Measurements from ENCODE around the gene GPRIN1.
"Not testable (repeated sequence)": the region's sequence is repeated elsewhere in the genome, so short reads cannot be mapped to it uniquely, and the experiment has no call there.

The GPRIN1 gene

DNA sequence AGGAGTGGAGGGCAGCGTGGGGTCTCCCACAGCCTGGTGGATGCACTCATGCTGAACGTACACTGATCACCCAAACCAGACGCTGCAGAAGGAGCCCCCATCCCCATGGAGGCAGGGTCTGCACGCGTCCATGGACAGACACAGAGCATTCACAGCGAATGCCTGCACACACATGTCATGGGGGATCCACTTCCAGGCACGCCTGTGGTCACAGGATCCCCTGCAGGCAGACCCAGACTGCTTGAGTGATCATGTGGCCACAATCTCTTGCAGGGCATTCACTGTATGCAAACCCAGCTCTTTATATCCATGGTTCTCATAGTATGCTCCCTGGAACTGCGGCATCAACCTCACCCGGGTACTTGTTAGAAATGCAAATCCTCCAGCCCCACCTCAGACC lies 15.0 kb upstream of the GPRIN1 start:
- DNase-seq (ENCODE audit: low read depth, low spot score), result no peak

DNA sequence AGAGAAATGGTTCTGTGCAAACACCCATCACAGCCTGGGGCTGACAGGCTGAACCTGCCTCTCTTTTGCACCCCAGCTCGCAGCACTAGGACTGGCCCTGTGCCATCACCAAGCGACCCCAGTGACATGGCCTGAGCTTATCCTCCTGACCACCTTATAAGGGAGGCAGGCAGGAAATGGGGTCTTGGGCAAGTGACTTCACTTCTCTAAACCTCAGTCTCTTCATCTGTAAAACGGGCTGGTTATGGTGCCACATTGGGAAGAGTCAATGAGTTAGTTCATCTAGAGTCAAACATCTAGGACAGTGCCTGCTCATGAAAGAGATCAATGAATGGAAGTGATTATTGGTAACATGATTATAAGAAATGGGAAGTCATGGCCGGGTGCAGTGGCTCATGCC lies 14.2 kb upstream of the GPRIN1 start:
- no peak for DNase-seq (ENCODE audit: low read depth, low spot score)

DNA sequence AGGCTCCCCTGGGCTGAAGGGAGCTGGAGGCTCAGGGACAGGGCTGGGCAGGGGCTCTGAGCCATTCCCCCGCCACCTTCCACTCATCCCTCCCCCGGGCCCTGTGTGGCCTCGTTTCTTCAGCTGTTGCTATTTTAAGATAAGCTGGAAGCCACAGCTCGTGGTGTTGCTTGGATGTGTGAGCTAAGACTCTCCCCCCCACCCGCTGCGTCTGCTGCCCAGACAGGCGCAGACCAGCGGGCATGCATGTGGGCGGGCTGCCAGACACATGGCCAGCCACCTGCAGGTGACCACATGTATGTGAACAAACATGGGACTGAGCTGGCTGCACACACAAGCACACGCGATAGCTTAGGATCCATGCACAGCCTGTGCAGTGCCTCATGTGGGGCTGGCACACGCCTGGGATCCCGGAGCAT lies 11.7 kb upstream of the GPRIN1 start:
- no peak for DNase-seq (ENCODE audit: low read depth, low spot score)

DNA sequence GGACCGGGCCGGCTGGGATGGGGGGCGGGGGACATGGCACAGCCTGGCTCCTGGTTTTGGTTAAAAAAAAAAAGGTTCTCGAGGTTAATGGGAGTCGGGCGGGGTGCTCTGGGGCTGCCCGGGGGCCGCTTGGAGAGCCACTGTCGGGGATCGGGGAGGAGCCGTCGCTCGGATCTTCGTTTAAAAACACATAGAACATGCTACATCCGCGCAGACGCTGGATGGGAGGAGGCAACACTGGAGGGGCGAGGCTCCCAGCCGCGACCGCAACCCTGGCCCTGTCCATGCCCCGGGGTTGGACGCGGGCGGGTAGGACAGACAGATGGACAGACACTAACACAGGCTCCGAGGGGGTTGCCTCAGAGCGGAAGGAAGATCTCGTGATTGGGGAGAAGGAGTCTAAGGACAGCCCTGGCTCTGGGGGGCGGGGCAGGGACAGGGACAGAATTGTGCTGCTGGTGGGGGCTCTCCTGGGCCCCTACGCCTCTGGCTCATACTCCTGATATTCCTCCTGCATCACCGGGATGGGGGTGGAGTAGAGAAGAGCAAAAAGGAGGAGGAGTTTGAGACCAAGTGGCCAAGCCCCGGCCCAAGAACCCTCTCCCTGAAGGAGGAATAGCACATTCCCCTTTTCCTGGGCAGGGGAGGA lies 10.5 kb upstream of the GPRIN1 start:
- DNase-seq (ENCODE audit: low read depth, low spot score), result no peak

DNA sequence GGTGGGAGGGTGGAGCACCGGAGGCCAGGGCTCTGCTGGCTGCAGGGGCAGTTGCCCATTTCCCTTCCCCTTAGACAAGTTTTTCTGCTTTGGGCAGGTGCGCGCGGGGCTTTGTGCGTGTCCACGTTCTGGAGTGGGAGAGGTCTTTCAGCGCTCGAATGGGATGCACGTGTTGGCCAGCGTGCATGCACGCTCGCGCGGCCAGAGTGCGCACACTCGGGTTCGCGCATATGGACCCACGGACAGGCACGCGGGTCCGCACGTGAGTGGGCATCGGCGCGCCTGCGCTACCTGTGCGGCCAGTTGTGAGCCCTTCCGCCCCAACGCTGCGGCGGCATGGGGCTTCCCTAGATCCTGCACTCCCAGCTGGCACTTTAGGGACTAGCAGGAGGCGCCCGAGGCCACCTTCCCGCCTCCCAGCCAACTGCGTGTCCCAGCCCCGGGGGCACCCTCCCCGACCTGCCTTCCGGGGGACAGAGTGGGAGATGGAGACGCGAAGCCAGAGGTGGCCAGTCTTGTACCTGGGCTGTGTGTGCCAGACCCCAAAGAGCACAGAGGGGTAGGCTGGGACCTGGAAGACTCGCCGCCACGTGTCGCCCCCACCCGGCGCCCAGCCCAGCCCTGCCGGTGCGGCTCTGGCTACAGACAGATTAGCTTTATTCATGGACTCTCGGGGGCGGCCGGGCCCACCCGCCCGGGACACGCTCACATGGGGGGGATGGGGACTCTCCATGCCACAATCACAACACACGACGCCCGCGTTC lies 9.8 kb upstream of the GPRIN1 start:
- no peak for DNase-seq (ENCODE audit: low read depth, low spot score)

DNA sequence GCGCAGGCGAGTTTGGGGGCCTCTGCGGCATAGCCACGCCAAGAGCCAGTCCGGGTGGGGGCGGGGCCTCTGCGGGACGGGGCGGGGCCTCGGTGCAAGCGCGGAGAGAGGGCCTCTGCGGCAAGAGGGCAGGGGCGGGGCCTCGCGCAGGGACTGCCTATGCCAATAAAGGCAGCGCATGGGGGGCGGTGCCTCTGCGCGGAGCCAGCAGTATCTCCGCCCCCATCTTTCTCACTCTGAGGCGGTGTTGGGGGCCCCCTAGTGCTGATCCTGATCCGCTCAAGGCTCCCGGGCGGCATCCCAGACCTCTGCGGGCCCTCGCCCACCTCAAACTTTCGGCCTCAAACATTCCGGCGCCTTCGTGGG lies 9.2 kb upstream of the GPRIN1 start:
- peak; percentile 65 for DNase-seq (ENCODE audit: low read depth, low spot score)

DNA sequence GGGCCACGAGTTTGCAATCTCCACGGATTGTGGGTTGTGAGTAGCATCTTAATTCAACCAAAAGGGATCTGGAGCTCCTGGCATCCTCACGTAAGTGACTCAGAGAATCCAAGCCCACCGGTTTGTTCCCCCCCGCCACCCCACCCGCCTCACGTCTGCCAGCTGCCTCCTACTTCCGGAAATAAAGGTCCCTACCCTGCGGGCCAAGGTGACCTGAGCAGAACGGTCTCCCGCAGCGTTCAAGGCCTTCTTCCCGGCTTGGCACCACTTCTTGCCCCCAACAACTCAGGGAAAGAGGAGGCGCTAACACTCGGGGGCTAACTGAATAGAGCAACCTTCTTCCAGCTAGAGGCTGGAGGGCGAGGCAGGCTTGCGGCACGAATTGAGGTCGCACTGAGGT lies 8.8 kb upstream of the GPRIN1 start:
- DNase-seq (ENCODE audit: low read depth, low spot score), result no peak

DNA sequence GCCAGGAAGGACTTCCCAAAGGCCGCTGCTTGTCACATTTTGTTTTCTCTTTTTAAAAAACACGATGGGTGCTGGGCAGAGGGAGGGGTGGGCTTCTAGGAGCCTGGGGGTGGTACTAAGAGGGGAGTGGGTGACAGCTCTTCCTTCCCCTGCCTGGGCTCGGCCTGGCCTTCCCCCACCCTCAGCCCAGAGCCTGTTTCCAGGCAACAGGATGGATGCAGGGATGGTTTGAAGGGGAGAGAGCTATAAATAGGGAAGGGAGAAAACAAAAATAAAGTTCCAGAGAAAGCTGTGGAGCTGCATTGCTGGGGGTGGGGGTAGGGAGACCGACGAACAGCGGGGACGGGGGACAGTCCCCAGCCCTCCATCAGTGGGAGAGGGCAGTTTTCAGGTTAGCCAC lies 6.6 kb upstream of the GPRIN1 start:
- no peak for DNase-seq (ENCODE audit: low read depth, low spot score)

DNA sequence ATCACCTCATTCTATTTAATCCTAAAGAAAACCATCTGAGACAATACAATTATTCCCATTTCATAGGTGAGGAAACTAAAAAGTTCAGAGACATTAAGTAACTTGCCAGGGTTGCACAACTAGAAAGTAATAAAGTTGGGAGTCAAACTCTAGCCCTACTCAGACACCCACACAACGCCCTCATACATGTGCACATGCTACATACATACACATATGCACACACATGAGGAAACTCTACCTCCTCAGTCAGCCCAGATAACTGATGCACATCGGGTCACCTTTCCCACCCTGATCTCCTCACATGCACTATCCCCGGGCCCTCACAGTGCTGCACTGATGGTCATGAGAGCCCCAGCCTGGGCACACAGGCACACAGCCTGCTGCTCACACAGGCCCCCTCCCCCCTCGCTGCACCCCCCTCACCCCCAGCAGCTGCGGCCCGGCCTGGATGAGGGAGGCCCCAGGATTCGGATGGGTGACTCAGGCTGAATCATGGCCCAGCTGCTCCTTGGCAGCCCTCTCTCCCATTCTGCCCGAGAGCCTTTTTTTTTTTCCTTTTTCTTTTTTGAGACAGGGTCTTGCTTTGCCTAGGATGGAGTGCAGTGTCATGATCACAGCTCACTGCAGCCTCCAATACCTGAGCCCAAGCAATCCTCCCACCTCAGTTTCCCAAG lies 5.0 kb upstream of the GPRIN1 start:
- DNase-seq (ENCODE audit: low read depth, low spot score), result no peak

DNA sequence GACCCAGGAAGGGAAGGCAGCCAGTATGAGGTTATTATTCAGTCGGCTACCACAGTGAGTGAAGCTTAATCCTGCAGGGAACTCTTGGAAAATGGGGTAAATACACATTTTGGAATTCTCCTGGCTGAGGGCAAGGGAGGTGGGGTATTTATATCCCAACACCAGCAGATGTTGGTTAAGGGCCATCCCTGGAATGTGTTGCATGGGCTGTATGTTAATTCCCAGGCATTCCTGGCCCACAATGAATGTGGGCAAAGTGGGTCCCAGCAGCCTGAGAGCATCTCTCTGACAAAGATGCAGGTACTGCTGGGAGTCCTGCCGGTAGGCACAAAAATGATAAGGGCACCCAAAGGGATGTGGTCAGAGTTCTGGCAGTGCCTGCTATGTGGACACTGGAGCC lies 2.9 kb upstream of the GPRIN1 start:
- no peak for DNase-seq (ENCODE audit: low read depth, low spot score)

DNA sequence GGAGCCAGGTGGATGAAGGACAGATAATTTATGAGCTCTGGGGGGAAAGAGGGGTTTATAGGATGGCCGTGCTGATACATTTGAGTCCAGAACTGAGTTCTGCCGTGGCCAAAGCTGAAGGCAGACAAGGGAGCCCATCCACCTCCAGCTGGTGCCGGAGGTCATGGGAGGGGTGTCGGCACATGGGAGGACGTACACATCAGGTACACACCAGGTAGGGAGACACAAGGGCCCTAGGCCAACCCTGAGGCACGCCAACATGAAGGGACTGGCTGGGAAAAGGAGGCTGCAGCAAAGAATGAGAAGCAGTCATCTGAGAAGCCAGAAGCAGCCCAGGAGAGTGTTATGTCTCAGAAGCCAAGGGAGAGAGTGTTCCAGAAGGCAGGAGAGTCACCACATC lies 2.1 kb upstream of the GPRIN1 start:
- DNase-seq (ENCODE audit: low read depth, low spot score), result no peak

DNA sequence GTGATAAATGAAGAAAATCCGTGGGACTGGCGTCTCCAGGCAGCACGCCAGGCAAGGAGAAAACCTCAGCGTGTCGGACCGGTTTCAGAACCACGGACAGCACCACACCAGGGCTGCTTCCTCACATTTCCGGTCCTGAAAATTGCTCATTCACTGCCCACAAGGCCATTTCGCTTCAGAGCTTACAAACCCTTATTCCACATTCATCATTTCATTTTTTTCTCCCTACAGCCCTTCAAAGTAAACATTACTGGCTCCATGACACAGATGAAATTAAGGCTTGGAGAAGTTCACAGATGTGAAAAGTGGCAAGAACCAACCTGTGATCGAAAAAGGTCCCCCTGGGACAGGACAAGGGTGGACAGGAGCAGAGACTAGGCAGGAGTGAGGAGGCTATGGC lies 1.5 kb upstream of the GPRIN1 start:
- DNase-seq (ENCODE audit: low read depth, low spot score), result no peak

DNA sequence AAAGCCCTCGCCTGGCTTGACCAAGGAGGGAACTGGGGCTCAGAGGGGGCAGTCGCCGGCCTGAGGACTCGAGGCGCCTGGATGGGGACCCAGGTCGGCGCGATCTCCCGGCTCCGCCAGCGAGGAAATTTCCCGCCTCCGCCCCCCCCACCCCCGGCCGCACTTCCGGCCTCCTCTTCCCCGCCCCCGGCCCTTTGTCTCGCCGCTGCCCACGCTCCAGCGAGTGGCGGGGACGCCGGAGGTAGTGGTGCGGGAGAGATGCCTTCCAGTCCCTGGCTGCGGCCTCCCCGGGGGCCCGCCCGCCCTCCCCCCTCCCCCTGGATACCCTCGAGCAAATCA lies 448 bp upstream of the GPRIN1 start:
- DNase-seq (ENCODE audit: low read depth, low spot score), result no peak

DNA sequence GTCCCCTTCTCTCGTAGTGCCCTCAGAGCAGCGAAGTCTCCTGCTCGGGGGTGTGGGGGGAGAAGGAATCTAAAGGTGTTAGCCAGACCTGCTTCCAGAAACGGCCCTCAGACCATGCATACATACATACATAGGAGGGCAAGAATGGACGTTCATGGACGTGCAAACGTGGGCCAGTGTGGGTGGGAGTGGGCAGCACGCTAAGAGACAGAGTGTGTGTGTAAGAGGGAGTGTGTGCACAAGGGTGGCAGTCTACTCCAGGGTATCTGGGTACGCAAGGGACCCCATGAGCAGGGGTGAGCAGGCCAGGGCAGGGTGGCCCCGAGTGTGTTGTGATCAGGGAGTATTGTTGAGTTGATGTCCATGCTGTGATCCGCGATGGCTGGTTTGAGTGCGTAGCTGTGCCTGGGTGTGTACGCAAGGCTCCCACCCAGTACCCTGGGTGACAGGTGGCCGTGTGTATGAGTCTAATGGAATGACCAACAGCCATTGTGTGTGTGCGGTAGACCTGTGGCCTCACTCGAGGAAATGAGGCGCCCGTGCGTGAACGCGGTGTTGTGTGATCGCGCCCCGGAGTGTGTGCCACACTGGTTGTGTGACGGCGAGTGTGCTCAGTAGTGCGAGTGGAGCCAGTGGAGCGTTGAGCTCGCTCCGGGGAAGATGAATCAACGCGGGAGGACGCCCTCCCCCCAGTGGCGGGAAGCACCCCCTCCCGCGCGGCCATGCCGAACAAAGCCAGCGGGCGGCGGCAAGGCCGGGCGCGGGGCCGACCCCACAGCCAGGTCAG lies 826 bp downstream of the GPRIN1 start:
- no peak for DNase-seq (ENCODE audit: low read depth, low spot score)

DNA sequence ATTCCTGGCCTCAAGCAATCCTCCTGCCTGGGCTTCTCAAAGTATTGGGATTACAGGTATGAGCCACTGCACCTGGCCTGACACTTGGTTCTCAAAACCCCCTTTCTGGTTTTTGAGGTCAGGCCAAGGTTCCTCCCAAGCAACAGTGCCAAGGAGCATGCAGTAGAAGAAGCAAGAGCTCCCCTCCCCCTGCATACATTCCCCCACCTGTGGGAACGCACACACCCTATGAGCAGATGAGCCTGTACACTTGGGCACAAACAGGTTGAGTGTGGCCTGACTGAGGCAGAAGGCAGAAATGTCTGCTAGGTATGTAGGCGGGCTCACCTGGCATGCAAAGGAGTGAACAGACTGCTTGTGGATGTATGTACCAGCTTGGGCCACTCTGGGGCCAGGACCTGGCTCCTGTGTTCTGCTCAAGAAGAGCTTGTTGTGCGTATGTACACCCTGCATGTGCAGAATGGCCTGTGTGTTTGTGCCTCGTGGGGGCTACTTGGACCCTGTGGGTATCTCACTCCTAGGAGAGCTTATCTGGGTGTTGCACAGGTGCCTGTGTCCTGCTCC lies 1.7 kb downstream of the GPRIN1 start:
- DNase-seq (ENCODE audit: low read depth, low spot score), result no peak

DNA sequence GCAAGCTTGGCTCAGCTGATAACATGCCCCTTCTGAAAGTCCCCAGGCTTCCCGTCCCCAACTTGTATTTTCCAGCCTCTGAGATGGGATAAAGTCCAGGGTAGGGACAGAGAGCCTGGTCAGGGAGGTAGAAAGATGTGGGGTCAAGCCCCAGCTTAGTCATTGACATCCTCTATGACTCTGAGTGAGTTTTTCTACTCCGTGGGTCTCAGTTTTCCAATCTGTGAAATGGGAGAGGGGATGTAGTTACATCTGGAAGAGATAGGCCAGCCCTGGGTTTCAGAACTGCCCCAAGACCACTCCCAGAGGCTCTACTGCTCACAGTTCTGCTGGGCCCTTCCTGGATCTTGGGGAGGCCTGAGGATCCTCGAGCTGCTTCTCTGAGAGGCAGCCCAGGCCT lies 3.1 kb downstream of the GPRIN1 start:
- DNase-seq (ENCODE audit: low read depth, low spot score), result no peak

DNA sequence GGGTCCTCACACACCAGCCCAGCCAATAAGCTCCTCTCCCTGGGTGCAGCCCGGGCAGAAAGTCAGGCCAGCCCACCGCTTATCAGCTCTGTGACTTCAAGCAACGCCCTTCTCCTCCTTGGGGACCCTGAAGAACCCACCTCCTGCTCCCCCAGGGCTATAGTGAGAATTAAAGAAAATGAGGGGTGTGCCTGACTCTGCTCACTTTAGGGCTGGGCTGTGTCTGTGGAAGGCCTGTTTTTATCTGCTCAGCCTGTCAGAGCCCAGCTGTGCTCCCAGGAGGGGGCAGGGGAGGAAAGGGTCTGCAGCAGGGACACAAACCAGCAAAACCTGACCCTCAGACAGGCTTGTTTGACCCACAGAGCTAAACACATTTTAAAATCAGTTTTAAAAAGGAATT lies 3.9 kb downstream of the GPRIN1 start:
- no peak for DNase-seq (ENCODE audit: low read depth, low spot score)

DNA sequence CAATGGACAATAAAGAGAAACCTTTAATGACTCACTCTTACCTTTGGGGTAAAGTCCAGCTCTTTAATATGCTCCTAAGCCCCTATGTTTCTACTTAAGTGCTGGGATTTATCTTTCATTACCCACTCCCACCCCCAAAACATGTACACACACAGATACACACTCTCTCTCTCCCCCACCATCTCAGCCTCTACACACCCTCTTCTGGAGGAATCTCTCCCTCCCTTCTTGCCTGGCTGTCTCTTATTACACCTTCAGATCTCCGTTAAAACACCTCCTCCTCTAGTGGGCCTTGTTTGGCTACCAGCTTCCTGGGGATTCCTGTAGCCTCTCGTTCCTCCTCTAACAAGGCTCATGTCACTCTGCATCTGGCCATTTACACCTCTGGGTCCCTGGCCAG lies 6.9 kb downstream of the GPRIN1 start:
- DNase-seq (ENCODE audit: low read depth, low spot score), result no peak

DNA sequence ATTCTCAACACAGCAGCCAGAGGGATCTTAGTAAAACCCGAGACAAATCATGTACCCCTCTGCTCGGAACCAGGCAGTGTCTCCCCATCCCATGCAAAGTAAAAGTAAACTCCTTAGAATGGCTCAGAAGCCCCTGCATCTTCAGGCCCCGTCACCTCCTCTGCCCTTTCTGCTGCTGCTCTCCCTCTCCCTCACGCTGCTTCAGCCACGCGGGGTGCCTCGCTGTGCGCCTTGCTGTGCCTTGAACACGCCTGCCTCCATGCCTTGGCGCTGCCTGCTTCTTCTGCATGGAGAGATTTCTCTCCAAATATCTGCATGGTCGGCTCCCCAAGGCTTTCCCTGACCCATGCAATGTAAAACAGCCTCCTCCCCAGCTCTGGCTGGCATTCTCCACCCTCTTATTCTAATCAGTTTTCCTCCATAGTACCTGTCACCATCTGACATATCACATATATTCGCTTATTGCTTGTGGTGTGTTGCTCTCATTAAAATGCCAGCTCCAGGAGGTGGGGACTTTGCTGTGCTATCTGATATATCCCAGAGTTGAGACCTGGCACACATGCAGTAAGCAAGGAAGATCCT lies 8.0 kb downstream of the GPRIN1 start:
- no peak for DNase-seq (ENCODE audit: low read depth, low spot score)

DNA sequence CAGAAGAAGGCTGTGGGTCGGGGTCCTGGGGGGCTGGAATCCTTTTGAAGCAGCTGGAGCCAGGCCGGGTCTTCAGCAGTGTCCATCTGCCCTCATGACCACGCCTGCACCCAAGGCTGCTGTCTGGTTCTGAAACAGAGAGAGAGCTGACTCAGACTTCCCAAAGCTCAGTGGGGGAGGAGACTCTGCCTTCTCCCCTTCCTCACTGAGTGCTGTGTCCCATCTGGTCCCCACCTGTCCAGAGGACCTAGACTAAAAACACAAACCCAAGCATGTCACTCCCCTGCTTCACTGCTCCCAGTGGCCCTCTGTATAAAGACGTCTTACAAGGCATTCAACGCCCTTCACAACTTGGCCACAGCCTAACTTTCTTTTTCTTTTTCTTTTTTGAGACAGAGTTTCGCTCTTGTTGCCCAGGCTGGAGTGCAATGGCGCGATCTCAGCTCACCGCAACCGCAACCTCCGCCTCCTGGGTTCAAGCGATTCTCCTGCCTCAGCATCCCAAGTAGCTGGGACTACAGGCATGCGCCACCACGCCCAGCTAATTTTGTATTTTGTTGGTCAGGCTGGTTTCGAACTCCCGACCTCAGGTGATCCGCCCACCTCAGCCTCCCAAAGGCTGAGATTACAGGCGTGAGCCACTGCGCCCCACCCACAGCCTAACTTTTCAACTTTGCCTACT lies 10.1 kb downstream of the GPRIN1 start:
- not testable (repeated sequence) for DNase-seq (ENCODE audit: low read depth, low spot score)
